ENCODE data around the gene FADS6. TPM values are rescaled to one million over a fixed set of nuclear protein-coding genes. Genes with fewer than 3 reads are reported as not detected.

Gene FADS6
- total RNA-seq, 4 donors from 2014 or later = 4.9 to 19.9 (median 6.8) TPM

GRCh38 chr17:74838274-74838673, 55.2 kb downstream of the FADS6 start:
- H3K4me3 ChIP-seq (ENCODE audit: low read depth, poor library complexity, severe bottlenecking) = no peak overlapping the region
- no peak for DNase-seq (ENCODE audit: low spot score in 2 of 2)
- intact Hi-C loops (cut with DNase I; ENCODE audit: low total_unique reads) = no loop called here
- TF ChIP-seq, protein P1, sequence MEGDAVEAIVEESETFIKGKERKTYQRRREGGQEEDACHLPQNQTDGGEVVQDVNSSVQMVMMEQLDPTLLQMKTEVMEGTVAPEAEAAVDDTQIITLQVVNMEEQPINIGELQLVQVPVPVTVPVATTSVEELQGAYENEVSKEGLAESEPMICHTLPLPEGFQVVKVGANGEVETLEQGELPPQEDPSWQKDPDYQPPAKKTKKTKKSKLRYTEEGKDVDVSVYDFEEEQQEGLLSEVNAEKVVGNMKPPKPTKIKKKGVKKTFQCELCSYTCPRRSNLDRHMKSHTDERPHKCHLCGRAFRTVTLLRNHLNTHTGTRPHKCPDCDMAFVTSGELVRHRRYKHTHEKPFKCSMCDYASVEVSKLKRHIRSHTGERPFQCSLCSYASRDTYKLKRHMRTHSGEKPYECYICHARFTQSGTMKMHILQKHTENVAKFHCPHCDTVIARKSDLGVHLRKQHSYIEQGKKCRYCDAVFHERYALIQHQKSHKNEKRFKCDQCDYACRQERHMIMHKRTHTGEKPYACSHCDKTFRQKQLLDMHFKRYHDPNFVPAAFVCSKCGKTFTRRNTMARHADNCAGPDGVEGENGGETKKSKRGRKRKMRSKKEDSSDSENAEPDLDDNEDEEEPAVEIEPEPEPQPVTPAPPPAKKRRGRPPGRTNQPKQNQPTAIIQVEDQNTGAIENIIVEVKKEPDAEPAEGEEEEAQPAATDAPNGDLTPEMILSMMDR (IDR thresholded peaks at IDR 0.05) = no peak
- 66 to 74% methylated on average over 9 of the region's 9 CpGs for WGBS, 2 donors

- TF ChIP-seq POLR2A (IDR thresholded peaks at IDR 0.05) = no peak
- TF ChIP-seq, protein P1 (IDR thresholded peaks at IDR 0.05) = no peak
These were observed 56.6 kb downstream of the FADS6 start for GRCh38 chr17:74836691-74837467.

GRCh38 chr17:74836191-74836590, 57.2 kb downstream of the FADS6 start:
- no peak for DNase-seq (ENCODE audit: low spot score in 2 of 2)
- 95 to 97% methylated on average over 26 of the region's 26 CpGs for WGBS, 2 donors
- TF ChIP-seq, protein P1 (IDR thresholded peaks at IDR 0.05) = no peak
- no peak for TF ChIP-seq POLR2A (IDR thresholded peaks at IDR 0.05)
- no peak overlapping the region for H3K4me3 ChIP-seq (ENCODE audit: low read depth, poor library complexity, severe bottlenecking)
- intact Hi-C loops (cut with DNase I; ENCODE audit: low total_unique reads) = no loop called here

More at GRCh38 chr17:74836691-74837467, 56.6 kb downstream of the FADS6 start:
- no peak for DNase-seq (ENCODE audit: low spot score in 2 of 2)
- intact Hi-C loops (cut with DNase I; ENCODE audit: low total_unique reads) = no loop called here
- 95 to 97% methylated on average over 17 to 19 of the region's 19 CpGs for WGBS, 2 donors
- H3K4me3 ChIP-seq (ENCODE audit: low read depth, poor library complexity, severe bottlenecking) = no peak overlapping the region

DNA sequence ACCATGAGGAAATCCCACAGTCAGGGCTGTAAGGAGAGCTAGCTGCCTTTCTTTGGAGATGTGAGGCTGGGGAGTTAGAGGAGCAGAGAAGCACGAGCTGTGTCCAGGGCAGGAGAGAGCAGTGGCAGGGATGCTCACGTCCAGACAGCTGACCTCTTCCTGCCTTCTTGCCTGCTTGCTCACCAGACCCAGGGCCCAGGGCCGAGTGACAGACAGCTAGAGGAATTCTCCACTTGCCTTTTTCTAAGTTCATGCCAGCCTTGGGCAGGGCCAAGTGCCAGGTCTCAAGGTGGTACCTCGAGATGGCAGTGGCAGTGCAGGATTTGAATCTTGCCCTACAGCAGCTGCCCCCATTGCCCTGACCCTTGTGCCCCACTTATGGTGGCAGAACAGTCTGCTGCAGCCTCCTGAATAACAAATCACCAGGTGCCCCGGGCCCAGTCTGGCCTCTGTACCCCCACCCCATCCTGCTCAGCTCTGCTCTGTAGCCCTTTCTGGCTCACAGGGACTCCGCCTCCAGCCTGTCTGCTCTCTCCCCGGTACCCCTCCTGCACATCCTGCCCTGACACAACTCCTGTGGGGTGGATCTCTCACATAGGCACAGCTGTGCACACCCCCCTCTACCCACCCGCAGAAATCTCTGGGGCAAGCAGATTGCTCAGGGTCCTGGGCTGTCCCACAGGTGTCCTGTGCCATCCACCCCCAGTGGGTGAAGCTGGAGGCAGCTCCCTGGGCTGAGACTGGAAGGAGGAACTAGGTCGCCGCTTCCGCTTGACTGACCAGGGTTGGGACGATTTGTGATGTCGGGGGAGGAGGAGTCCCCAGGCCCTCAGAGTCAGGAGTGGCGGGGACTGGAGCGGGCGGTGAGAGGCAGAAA, 59.7 kb downstream of the FADS6 start:
- DNase-seq (ENCODE audit: low spot score in 2 of 2) = peak; percentile 42 to 89
- no peak for TF ChIP-seq POLR2A (IDR thresholded peaks at IDR 0.05)
- TF ChIP-seq, protein P1 (IDR thresholded peaks at IDR 0.05) = no peak
- WGBS, 2 donors = 67 to 81% methylated on average over 16 of the region's 16 CpGs
- intact Hi-C loops (cut with DNase I; ENCODE audit: low total_unique reads) = no loop called here
- no peak overlapping the region for H3K4me3 ChIP-seq (ENCODE audit: low read depth, poor library complexity, severe bottlenecking)

DNA sequence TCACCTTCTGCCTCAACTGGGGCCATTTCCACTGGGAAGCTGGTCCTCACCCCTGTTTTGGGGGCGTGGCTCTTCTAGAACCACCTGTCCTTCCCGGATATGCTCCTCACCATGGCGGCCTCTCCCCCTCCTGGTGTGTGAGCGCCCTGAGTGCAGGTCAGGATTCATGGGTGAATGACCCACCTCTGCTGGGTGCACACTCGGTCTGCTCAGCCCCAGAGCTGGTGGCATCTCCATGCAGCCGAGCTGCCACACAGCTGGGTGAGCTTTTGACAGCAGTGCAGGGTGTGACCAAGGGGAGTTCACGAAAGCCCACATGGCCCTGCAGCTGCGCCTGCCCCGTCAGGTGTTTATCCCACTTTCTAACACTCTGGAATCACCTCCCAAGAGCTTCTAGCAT, 61.0 kb downstream of the FADS6 start:
- no peak for DNase-seq (ENCODE audit: low spot score in 2 of 2)
- no peak overlapping the region for H3K4me3 ChIP-seq (ENCODE audit: low read depth, poor library complexity, severe bottlenecking)
- intact Hi-C loops (cut with DNase I; ENCODE audit: low total_unique reads) = no loop called here
- TF ChIP-seq, protein P1 (IDR thresholded peaks at IDR 0.05) = no peak
- TF ChIP-seq POLR2A (IDR thresholded peaks at IDR 0.05) = no peak
- WGBS, 2 donors = 85 to 90% methylated on average over 7 to 9 of the region's 9 CpGs
